RWPE2 (cell line): ENCODE results near the gene HMCES.
"Not testable (repeated sequence)": the region's sequence is repeated elsewhere in the genome, so short reads cannot be mapped to it uniquely, and the experiment has no call there.

ENCODE experiments used
- ATAC-seq: fragments of 200-7000 bp; cut with Tn5 transposase; 3 replicates; pipeline ENCODE4 v1.9.1; 2021; ENCODE audit warnings: low read depth
- DNase-seq: peaks from one replicate; pipeline ENCODE4 v3.0.0-alpha.2; 2020; ENCODE audit warnings: low spot score
- H3K27ac ChIP-seq: fragments of 450-650 bp; 2 replicates; pipeline ENCODE4 v1.5.1; 2017; ENCODE audit warnings: mild to moderate bottlenecking; ENCODE audit not compliant: poor library complexity, severe bottlenecking
- H3K27me3 ChIP-seq: fragments of 250-450 bp; sonication (Bioruptor Pico); 2 replicates; pipeline ENCODE4 v1.5.1; 2021; ENCODE audit warnings: mild to moderate bottlenecking, moderate library complexity; ENCODE audit not compliant: insufficient read depth, poor library complexity, severe bottlenecking
- H3K36me3 ChIP-seq: fragments of 250-450 bp; sonication (Bioruptor Pico); 2 replicates; pipeline ENCODE4 v1.5.1; 2020; ENCODE audit warnings: low read depth, mild to moderate bottlenecking, moderate library complexity
- H3K4me1 ChIP-seq: fragments of 250-450 bp; sonication (Bioruptor Pico); 2 replicates; pipeline ENCODE4 v1.5.1; 2021; ENCODE audit warnings: mild to moderate bottlenecking, moderate library complexity; ENCODE audit not compliant: insufficient read depth, poor library complexity, severe bottlenecking
- H3K4me3 ChIP-seq: fragments of 250-450 bp; sonication (Bioruptor Pico); 2 replicates; pipeline ENCODE4 v1.5.1; 2021; ENCODE audit warnings: mild to moderate bottlenecking, moderate library complexity; ENCODE audit not compliant: severe bottlenecking
- H3K9me3 ChIP-seq: fragments of 250-450 bp; sonication (Bioruptor Pico); 2 replicates; pipeline ENCODE4 v1.5.1; 2021; ENCODE audit warnings: mild to moderate bottlenecking, moderate library complexity; ENCODE audit not compliant: severe bottlenecking
- TF ChIP-seq, protein P1 (sequence below): fragments of 450-650 bp; IDR thresholded peaks from one replicate; pipeline ENCODE4 v1.5.1; 2017; ENCODE audit warnings: mild to moderate bottlenecking, moderate library complexity; ENCODE audit not compliant: poor library complexity, severe bottlenecking

HMCES gene

DNA sequence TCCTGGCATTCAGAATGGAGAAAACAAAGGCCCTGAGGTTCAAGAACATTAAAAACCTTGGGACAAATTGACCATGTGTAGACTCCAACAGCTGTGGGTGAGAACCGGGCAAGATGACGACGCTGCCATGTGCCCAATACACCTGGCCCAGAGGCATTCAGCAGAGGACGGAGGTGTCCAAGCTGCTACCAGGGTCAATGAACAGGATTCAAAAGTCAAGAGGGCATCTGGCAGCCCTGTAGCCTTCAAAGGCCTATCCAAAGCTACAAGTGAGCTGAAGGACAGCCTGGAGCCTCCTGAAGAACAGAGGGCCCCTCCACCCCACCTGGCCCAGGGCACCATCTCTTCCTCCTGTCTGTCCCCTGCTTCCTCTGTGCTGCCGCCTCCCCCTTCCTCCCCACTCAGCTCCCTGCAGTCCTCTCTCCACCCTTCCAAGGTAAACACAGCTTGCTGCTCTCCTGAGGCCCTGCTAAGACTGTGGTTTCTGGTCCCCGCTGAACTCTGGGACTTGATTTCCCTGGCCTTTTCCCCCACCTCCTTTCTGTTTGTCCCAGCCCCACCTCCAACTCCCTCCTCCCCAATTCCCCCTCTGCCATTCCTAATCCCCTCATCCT, 57.5 kb downstream of the HMCES start:
- no peaks in the 10 kb centered on the region for H3K9me3 ChIP-seq
- H3K36me3 ChIP-seq, result no peaks in the 10 kb centered on the region
- no peak overlapping the region for H3K27ac ChIP-seq
- ATAC-seq (no peak), DNase-seq (no peak)
- no peaks in the 10 kb centered on the region for H3K4me1 ChIP-seq
- H3K4me3 ChIP-seq, result no peak overlapping the region
- H3K27me3 ChIP-seq, result no peaks in the 10 kb centered on the region
- TF ChIP-seq, protein P1, sequence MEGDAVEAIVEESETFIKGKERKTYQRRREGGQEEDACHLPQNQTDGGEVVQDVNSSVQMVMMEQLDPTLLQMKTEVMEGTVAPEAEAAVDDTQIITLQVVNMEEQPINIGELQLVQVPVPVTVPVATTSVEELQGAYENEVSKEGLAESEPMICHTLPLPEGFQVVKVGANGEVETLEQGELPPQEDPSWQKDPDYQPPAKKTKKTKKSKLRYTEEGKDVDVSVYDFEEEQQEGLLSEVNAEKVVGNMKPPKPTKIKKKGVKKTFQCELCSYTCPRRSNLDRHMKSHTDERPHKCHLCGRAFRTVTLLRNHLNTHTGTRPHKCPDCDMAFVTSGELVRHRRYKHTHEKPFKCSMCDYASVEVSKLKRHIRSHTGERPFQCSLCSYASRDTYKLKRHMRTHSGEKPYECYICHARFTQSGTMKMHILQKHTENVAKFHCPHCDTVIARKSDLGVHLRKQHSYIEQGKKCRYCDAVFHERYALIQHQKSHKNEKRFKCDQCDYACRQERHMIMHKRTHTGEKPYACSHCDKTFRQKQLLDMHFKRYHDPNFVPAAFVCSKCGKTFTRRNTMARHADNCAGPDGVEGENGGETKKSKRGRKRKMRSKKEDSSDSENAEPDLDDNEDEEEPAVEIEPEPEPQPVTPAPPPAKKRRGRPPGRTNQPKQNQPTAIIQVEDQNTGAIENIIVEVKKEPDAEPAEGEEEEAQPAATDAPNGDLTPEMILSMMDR, result no peak

DNA sequence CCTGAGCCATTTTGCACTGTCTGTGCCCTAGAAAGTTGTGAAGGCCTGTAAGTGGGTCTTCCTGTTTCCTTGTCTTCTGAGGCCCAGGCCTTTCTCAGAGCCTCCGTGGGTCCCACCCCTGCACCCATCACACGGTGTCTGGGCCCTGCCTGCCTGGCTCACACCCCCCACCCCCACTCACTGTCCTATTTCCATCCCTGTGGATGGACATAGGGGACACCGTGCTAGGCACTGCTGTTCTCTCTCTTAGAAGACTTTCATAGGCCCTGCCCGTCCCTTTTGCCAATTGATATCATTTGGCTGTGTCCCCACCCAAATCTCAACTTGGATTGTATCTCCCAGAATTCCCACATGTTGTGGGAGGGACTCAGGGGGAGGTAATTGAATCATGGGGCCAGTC, 59.0 kb downstream of the HMCES start:
- H3K4me3 ChIP-seq, H3K27me3 ChIP-seq, H3K36me3 ChIP-seq, H3K4me1 ChIP-seq, ATAC-seq, DNase-seq, H3K9me3 ChIP-seq, H3K27ac ChIP-seq: not testable (repeated sequence)

DNA sequence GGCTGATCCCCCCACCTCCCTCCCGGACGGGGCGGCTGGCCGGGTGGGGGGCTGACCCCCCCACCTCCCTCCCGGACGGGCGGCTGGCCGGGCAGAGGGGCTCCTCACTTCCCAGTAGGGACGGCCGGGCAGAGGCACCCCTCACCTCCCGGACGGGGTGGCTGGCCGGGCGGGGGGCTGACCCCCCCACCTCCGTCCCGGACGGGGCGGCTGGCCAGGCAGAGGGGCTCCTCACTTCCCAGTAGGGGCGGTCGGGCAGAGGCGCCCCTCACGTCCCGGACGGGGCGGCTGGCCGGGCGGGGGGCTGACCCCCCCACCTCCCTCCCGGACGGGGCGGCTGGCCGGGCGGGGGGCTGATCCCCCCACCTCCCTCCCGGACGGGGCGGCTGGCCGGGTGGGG, 60.5 kb downstream of the HMCES start:
- H3K27me3 ChIP-seq, H3K27ac ChIP-seq, H3K4me1 ChIP-seq, H3K9me3 ChIP-seq, H3K4me3 ChIP-seq, ATAC-seq, H3K36me3 ChIP-seq, DNase-seq: not testable (repeated sequence)

DNA sequence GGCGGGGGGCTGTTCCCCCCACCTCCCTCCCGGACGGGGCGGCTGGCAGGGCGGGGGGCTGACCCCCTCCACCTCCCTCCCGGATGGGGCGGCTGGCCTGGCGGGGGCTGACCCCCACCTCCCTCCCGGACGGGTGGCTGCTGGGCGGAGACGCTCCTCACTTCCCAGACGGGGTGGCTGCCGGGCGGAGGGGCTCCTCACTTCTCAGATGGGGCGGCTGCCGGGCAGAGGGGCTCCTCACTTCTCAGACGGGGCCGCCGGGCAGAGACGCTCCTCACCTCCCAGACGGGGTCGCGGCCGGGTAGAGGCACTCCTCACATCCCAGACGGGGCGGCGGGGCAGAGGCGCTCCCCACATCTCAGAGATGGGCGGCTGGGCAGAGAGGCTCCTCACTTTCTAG, 61.2 kb downstream of the HMCES start:
- not testable (repeated sequence) for H3K27ac ChIP-seq, DNase-seq, H3K27me3 ChIP-seq, H3K9me3 ChIP-seq, H3K4me3 ChIP-seq, H3K36me3 ChIP-seq, H3K4me1 ChIP-seq, ATAC-seq

DNA sequence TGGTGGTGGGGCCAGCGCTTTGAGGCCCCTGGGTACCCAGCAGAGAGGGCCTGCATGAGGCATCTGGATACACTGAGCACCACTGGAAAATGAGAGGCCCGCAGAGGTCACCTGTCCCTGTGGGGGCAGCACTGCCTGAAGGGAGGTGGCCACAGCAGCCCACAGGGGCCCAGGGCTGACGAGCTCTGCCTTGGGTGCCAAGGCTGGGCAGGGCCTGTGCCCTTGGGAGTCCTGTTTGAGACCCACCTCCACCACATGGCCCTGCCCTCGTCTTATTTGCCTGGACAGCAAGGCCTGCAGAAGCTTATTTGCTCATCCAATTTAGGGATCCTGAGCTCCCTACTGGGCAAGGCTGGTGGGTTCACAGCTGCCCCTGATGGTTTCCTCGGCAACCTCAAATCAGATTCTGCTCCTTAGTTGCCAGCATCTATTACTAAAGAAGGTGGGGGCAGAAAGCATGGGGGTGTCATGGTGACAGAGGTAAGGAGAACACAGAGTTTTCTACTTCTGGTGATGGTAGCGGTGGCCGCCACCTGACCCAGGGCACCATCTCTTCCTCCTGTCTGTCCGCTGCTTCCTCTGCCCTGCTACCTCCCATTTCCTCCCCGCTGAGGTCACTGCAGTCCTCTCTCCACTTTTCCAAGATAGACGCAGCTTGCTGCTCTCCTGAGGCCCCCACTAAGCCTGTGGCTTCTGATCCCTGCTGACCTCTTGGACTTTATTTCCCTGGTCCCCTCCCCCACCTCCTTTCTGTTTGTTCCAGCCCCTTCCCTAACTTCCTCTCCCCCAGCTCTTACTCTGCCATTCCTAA, 62.9 kb downstream of the HMCES start:
- H3K4me3 ChIP-seq, result no peak overlapping the region
- ATAC-seq (no peak), DNase-seq (no peak)
- H3K4me1 ChIP-seq, result no peaks in the 10 kb centered on the region
- TF ChIP-seq, protein P1, result no peak
- H3K27me3 ChIP-seq, result no peaks in the 10 kb centered on the region
- H3K9me3 ChIP-seq, result no peaks in the 10 kb centered on the region
- H3K36me3 ChIP-seq, result no peaks in the 10 kb centered on the region
- no peak overlapping the region for H3K27ac ChIP-seq

DNA sequence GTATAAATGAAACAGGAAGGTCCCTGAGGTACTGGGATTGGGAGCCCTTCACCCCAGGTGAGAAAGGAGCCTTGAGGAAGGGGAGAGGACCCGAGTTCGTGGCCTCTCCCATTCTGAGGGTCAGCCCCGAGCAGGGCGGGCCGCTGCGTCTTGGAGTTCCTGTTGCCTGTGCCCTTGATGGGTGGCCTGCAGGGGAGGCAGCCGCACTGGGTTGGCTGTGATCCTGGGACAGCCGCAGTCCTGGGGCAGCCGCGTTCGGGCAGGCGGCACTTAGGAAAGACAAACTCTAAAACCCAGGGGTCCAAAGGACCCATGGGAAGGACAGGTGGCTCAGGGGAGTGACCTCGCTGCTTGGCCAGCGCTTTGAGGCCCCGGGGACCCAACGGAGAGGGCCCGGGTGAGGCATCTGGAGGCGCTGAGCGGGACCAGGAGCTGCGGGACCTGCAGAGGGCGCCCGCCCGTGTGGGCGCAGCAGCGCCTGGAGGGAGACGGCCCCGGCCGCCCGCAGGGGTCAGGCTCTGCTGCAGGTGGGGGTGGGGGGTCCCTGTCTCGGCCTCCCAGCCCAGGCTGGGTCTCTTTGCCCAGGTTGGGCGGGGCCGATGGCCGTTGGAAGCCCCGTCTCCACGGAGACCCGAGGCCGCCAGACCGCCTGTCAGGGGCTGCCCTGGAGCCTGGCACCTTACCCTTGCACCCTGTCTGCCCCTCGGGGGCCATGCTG, 65.1 kb downstream of the HMCES start:
- H3K27ac ChIP-seq, result no peak overlapping the region
- no peaks in the 10 kb centered on the region for H3K27me3 ChIP-seq
- no peaks in the 10 kb centered on the region for H3K4me1 ChIP-seq
- no peaks in the 10 kb centered on the region for H3K9me3 ChIP-seq
- H3K36me3 ChIP-seq, result no peaks in the 10 kb centered on the region
- DNase-seq (no peak), ATAC-seq (peak; percentile 69; the same call in 2 of the 3 replicates)
- TF ChIP-seq, protein P1, result peak; percentile 53
- no peak overlapping the region for H3K4me3 ChIP-seq
